ENCODE data around the gene INF2. TPM values are rescaled to one million over a fixed set of nuclear protein-coding genes. Genes with fewer than 3 reads are reported as not detected.
"Not testable (repeated sequence)": the region's sequence is repeated elsewhere in the genome, so short reads cannot be mapped to it uniquely, and the experiment has no call there.

INF2 gene
- total RNA-seq, 1 donor from 2014 or later: 92.3 TPM

- intact Hi-C loops (cut with micrococcal nuclease): no loop called here
- no peaks in the 10 kb centered on the region for H3K9me3 Mint-ChIP-seq
- H3K27me3 Mint-ChIP-seq: peaks cover 1% of the 10 kb centered on the region
- DNase-seq: no peak
- no peaks in the 10 kb centered on the region for H3K36me3 Mint-ChIP-seq (ENCODE audit: low read depth)
- H3K4me3 Mint-ChIP-seq: no peak overlapping the region
- no peak overlapping the region for H3K27ac Mint-ChIP-seq
- H3K4me1 Mint-ChIP-seq: peaks cover 2% of the 10 kb centered on the region
Observed at GRCh38 chr14:104746934-104747481, 57.6 kb downstream of the INF2 start.

- H3K27ac Mint-ChIP-seq: no peak overlapping the region
- DNase-seq: no peak
Observed at GRCh38 chr14:104747876-104748275, 58.5 kb downstream of the INF2 start.

GRCh38 chr14:104749111-104749649 lies 59.8 kb downstream of the INF2 start:
- Mint-ChIP-seq H3K9me3 (no peaks in the 10 kb centered on the region), H3K27ac (no peak overlapping the region)

More at GRCh38 chr14:104747876-104748275, 58.5 kb downstream of the INF2 start:
- H3K27me3 Mint-ChIP-seq: peaks cover 1% of the 10 kb centered on the region
- no peak overlapping the region for H3K4me3 Mint-ChIP-seq
- peaks cover 6% of the 10 kb centered on the region for H3K4me1 Mint-ChIP-seq
- intact Hi-C loops (cut with micrococcal nuclease): no loop called here
- H3K9me3 Mint-ChIP-seq: no peaks in the 10 kb centered on the region
- H3K36me3 Mint-ChIP-seq (ENCODE audit: low read depth): no peaks in the 10 kb centered on the region

GRCh38 chr14:104750056-104750752 lies 60.8 kb downstream of the INF2 start:
- intact Hi-C loops (cut with micrococcal nuclease): loop anchor here (5.0 kb wide), 1 partner anchor 647 kb away; the partner anchor contains the start of gene TEX22
- H3K4me1 Mint-ChIP-seq: peaks cover 21% of the 10 kb centered on the region
- peaks cover 6% of the 10 kb centered on the region for H3K36me3 Mint-ChIP-seq (ENCODE audit: low read depth)
- DNase-seq: no peak
- no peak overlapping the region for H3K4me3 Mint-ChIP-seq
- peak overlapping the region; percentile 37 for H3K27ac Mint-ChIP-seq
- peaks cover 1% of the 10 kb centered on the region for H3K27me3 Mint-ChIP-seq
- H3K9me3 Mint-ChIP-seq: no peaks in the 10 kb centered on the region

More at GRCh38 chr14:104749111-104749649, 59.8 kb downstream of the INF2 start:
- intact Hi-C loops (cut with micrococcal nuclease): no loop called here
- Mint-ChIP-seq H3K36me3 (ENCODE audit: low read depth) (peaks cover 2% of the 10 kb centered on the region), H3K27me3 (peaks cover 1% of the 10 kb centered on the region), H3K4me1 (peaks cover 13% of the 10 kb centered on the region), H3K4me3 (no peak overlapping the region)
- no peak for DNase-seq

- Mint-ChIP-seq H3K4me3 (peak overlapping the region; percentile 39), H3K4me1 (peaks cover 24% of the 10 kb centered on the region), H3K27ac (peak overlapping the region; percentile 37)
- H3K36me3 Mint-ChIP-seq (ENCODE audit: low read depth); DNase-seq; H3K9me3 Mint-ChIP-seq; H3K27me3 Mint-ChIP-seq: not testable (repeated sequence)
- intact Hi-C loops (cut with micrococcal nuclease): loop anchor here (5.0 kb wide), 1 partner anchor 647 kb away; the partner anchor contains the start of gene TEX22
Observed at GRCh38 chr14:104750753-104751057, 61.3 kb downstream of the INF2 start.

GRCh38 chr14:104751539-104752422 lies 62.4 kb downstream of the INF2 start:
- Mint-ChIP-seq H3K27ac (peak overlapping the region; percentile 94), H3K4me3 (peak overlapping the region; percentile 93), H3K4me1 (peaks cover 30% of the 10 kb centered on the region), H3K27me3 (peaks cover 1% of the 10 kb centered on the region), H3K9me3 (no peaks in the 10 kb centered on the region), H3K36me3 (ENCODE audit: low read depth) (peaks cover 15% of the 10 kb centered on the region)
- DNase-seq: no peak
- intact Hi-C loops (cut with micrococcal nuclease): loop anchor here (1.0 to 5.0 kb wide), 5 partner anchors 17 to 646 kb away; partner anchors contain the start of genes ADSS1, CDCA4 and TEX22

GRCh38 chr14:104752423-104752734 lies 63.0 kb downstream of the INF2 start:
- peaks cover 35% of the 10 kb centered on the region for H3K4me1 Mint-ChIP-seq
- peaks cover 1% of the 10 kb centered on the region for H3K27me3 Mint-ChIP-seq
- no peaks in the 10 kb centered on the region for H3K9me3 Mint-ChIP-seq
- intact Hi-C loops (cut with micrococcal nuclease): loop anchor here (1.0 to 5.0 kb wide), 5 partner anchors 16 to 645 kb away; partner anchors contain the start of genes ADSS1, CDCA4 and TEX22
- no peak for DNase-seq
- peaks cover 20% of the 10 kb centered on the region for H3K36me3 Mint-ChIP-seq (ENCODE audit: low read depth)
- H3K27ac Mint-ChIP-seq: peak overlapping the region; percentile 94
- H3K4me3 Mint-ChIP-seq: peak overlapping the region; percentile 93

GRCh38 chr14:104752735-104753527 lies 63.5 kb downstream of the INF2 start, which contains the start of gene SIVA1:
SIVA1 (plus strand) TSS chr14:104753147; CDS start chr14:104753202, 55 bp downstream.
- no peaks in the 10 kb centered on the region for H3K9me3 Mint-ChIP-seq
- H3K36me3 Mint-ChIP-seq (ENCODE audit: low read depth): peaks cover 24% of the 10 kb centered on the region
- peak within 1 kb of the TSS; percentile 94 for H3K27ac Mint-ChIP-seq
- peak within 1 kb of the TSS; percentile 93 for H3K4me3 Mint-ChIP-seq
- intact Hi-C loops (cut with micrococcal nuclease): loop anchor here (1.0 to 5.0 kb wide), 5 partner anchors 15 to 644 kb away; partner anchors contain the start of genes ADSS1, CDCA4 and TEX22
- peaks cover 1% of the 10 kb centered on the region for H3K27me3 Mint-ChIP-seq
- DNase-seq: peak; percentile 100
- peaks cover 35% of the 10 kb centered on the region for H3K4me1 Mint-ChIP-seq

GRCh38 chr14:104753528-104754212 lies 64.3 kb downstream of the INF2 start:
- peaks cover 24% of the 10 kb centered on the region for H3K36me3 Mint-ChIP-seq (ENCODE audit: low read depth)
- peak; percentile 71 for DNase-seq
- H3K27ac Mint-ChIP-seq: peak overlapping the region; percentile 84

GRCh38 chr14:104754213-104754851 lies 64.9 kb downstream of the INF2 start:
- DNase-seq: no peak
- Mint-ChIP-seq H3K27me3 (peaks cover 1% of the 10 kb centered on the region), H3K4me3 (peak overlapping the region; percentile 93), H3K9me3 (no peaks in the 10 kb centered on the region), H3K36me3 (ENCODE audit: low read depth) (peaks cover 29% of the 10 kb centered on the region), H3K27ac (peak overlapping the region; percentile 84), H3K4me1 (peaks cover 36% of the 10 kb centered on the region)
- intact Hi-C loops (cut with micrococcal nuclease): loop anchor here (5.0 kb wide), 1 partner anchor 643 kb away; the partner anchor contains the start of gene TEX22

More at GRCh38 chr14:104753528-104754212, 64.3 kb downstream of the INF2 start:
- Mint-ChIP-seq H3K9me3 (no peaks in the 10 kb centered on the region), H3K4me1 (peaks cover 35% of the 10 kb centered on the region), H3K27me3 (peaks cover 1% of the 10 kb centered on the region), H3K4me3 (peak overlapping the region; percentile 93)
- intact Hi-C loops (cut with micrococcal nuclease): loop anchor here (2.0 to 5.0 kb wide), 3 partner anchors 29 to 644 kb away; partner anchors contain the start of genes ADSS1, CDCA4 and TEX22

GRCh38 chr14:104755621-104756020 lies 66.2 kb downstream of the INF2 start:
- H3K27ac Mint-ChIP-seq: no peak overlapping the region
- intact Hi-C loops (cut with micrococcal nuclease): no loop called here
- peaks cover 31% of the 10 kb centered on the region for H3K36me3 Mint-ChIP-seq (ENCODE audit: low read depth)

More at GRCh38 chr14:104755621-104756020, 66.2 kb downstream of the INF2 start:
- H3K4me1 Mint-ChIP-seq: peaks cover 36% of the 10 kb centered on the region
- no peak for DNase-seq
- H3K9me3 Mint-ChIP-seq: no peaks in the 10 kb centered on the region
- H3K4me3 Mint-ChIP-seq: no peak overlapping the region
- no peaks in the 10 kb centered on the region for H3K27me3 Mint-ChIP-seq

Data from activated CD4-positive, alpha-beta T cell treated with anti-CD3 and anti-CD28 coated beads, Interleukin-2, amount 10 ng/mL, durations not matched to agents 24 days and 14 days (primary cell).